Smooth muscle cell of the brain vasculature (primary cell): ENCODE results near the gene ADCY2.

Experiments
- DNase-seq: peaks from one replicate; pipeline ENCODE4 v3.0.0-alpha.2; 2012; ENCODE audit warnings: low read depth, low spot score

Gene ADCY2

GRCh38 chr5:7741415-7742065, 345.6 kb downstream of the ADCY2 start:
- DNase-seq: no peak

- DNase-seq: no peak
Measured at GRCh38 chr5:7742241-7742656, 346.3 kb downstream of the ADCY2 start.

- peak; percentile 60 for DNase-seq
Measured at GRCh38 chr5:7745882-7746610, 350.1 kb downstream of the ADCY2 start.

GRCh38 chr5:7747728-7748127, 351.8 kb downstream of the ADCY2 start:
- no peak for DNase-seq

- no peak for DNase-seq
Measured at GRCh38 chr5:7749626-7750025, 353.7 kb downstream of the ADCY2 start.

GRCh38 chr5:7751874-7752273, 355.9 kb downstream of the ADCY2 start:
- DNase-seq: no peak

- DNase-seq: no peak
Measured at GRCh38 chr5:7753181-7753580, 357.2 kb downstream of the ADCY2 start.

GRCh38 chr5:7753596-7753995, 357.7 kb downstream of the ADCY2 start:
- no peak for DNase-seq

- no peak for DNase-seq
Measured at GRCh38 chr5:7754490-7754889, 358.6 kb downstream of the ADCY2 start.

GRCh38 chr5:7754997-7755596, 359.2 kb downstream of the ADCY2 start:
- peak; percentile 10 for DNase-seq

GRCh38 chr5:7755958-7756357, 360.0 kb downstream of the ADCY2 start:
- DNase-seq: no peak

GRCh38 chr5:7756453-7756852, 360.5 kb downstream of the ADCY2 start:
- no peak for DNase-seq

GRCh38 chr5:7759257-7759871, 363.4 kb downstream of the ADCY2 start:
- no peak for DNase-seq

GRCh38 chr5:7759951-7760580, 364.1 kb downstream of the ADCY2 start:
- DNase-seq: no peak

- DNase-seq: no peak
Measured at GRCh38 chr5:7762267-7762666, 366.3 kb downstream of the ADCY2 start.

GRCh38 chr5:7763621-7764072, 367.7 kb downstream of the ADCY2 start:
- no peak for DNase-seq

- DNase-seq: no peak
Measured at GRCh38 chr5:7764452-7764851, 368.5 kb downstream of the ADCY2 start.

GRCh38 chr5:7770436-7770835, 374.5 kb downstream of the ADCY2 start:
- DNase-seq: no peak

- DNase-seq: no peak
Measured at GRCh38 chr5:7772141-7772540, 376.2 kb downstream of the ADCY2 start.

- DNase-seq: no peak
Measured at GRCh38 chr5:7773178-7773577, 377.2 kb downstream of the ADCY2 start.

- no peak for DNase-seq
Measured at GRCh38 chr5:7776442-7776841, 380.5 kb downstream of the ADCY2 start.
